GDM1 (cell line): ENCODE measurements around the gene TMX1.

Experiments used
- DNase-seq: peaks from one replicate; lab custom pipeline; 2025; lab: John Stamatoyannopoulos, UW

TMX1 gene

DNA sequence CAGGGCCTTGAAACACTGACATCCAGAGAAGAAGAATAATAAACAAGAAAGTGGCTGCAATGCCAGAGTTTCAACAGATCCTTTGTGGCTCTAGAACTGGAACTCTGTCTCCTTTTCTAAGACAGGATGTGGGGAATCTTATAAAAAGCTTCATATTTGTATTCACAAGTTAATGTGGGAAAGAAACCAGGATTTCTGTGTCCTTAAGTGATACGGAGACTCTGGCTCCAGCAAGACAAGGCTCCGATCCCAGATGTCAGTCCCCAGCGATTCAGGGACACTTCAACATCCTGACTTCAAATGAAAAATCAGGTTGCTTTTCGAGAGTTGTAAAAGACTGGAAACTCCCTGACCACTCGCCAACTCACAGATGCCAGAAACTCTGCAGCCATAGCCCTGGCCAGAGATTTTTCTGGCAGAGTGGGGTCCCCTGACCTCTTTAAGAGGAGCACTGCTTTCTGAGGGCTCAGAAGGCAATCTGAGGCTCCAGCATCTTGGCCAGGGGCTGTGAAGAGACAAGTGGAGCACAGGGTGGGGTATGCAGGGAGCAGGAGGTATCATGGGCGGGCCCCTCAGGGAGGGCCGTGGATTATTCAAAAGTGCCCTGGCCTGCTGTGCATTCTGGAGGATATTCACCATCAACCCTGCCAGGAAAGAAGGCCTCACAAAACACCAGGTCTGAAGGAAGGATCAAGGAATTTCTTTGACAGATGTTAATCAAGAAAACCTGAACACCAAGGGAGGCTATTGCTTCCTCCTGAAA, 53.3 kb downstream of the TMX1 start:
- no peak for DNase-seq

DNA sequence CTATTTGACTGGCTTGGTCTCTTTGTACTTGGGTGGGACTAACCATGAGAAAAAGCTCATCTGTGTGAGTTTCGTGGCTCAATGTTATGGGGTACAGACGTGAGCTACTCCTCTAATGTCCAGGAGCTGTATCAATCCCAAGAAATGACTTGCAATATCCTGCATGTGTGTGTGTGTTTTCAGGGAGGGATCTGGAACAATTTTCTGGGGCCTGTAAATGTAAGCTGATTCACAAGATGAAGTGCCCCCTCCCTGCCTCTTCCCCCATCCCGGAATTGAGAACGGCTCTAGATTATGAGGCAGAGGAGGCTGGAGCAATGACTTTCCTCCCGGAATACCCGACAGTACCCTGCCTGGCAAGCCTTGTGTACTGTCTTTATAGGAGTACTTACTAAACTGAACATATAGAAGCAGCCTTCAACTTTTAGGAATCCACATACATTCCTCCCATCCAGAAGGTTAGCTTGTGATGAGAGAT, 53.9 kb downstream of the TMX1 start:
- DNase-seq = no peak

DNA sequence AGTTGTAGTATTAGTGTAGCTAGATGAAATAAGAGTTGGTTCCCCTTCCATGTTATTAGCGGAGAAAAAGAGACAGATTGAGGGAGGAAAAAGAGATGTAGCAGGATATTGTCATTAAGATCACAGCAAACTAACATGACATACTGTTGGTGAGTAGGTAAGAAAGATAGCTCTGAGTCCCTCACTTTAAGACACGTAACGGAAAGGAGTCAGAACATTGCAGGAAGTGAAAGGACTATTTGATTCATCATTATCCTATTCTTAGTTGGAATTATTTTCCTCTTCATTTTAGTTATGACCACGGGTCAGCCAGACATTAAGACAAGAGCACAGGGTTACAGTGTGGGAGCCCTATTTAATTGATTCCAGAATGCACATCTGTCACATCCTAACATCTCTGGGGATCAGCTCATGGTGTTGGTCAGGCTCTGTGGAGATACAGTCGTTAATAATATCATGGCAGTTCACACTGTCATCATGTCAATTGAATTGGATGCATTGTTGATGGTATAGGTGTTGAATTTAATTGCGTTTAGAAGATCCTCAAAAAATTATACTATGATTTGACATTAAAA, 55.0 kb downstream of the TMX1 start:
- no peak for DNase-seq

DNA sequence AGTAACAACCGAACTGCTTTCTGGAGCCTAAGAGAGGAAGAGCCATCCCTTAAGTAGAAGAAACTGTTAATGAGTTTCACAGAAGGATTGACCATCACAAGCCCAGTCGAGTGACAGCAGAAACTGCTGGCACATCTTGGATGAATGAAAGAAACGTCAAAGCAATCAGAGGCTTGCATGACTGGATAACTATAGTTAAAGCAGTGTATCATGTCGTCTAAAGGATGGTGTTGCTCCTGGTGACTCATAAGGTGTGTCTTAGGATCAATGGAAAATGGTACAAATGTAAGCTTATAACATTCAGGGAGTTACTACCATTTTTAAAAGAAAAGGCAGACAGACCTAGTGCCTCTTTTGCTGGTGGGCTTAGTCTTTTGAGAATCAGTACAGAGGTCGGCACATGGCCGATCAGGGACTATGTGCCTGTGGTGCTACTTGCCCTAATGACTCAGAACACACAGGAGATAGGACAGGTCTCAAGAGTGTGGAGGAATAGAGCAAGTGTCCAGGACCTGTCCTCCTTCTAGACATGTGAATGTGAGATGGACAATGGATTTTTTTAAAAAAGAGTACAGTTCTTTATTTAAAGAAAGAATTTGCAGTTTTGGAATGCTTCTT, 55.7 kb downstream of the TMX1 start:
- no peak for DNase-seq

DNA sequence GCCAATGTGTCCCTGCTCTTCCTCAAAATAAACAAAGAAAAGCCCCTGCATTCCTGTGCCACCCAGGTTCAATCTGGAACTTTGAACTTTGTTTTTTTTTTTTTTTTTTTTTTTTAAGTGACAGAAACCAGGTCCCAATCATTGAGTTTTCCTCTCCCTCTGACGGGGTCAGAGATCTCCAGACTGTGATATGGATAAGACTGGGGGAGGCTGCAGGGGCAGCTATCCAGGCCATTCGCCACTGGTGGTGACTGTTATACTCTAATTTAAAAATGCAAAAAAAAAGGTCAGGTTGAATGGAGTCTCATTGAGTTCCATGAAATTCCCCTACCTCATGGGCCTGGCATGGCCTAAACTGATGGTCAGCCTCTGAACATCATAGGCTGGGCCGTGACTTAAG, 57.0 kb downstream of the TMX1 start:
- DNase-seq = no peak

DNA sequence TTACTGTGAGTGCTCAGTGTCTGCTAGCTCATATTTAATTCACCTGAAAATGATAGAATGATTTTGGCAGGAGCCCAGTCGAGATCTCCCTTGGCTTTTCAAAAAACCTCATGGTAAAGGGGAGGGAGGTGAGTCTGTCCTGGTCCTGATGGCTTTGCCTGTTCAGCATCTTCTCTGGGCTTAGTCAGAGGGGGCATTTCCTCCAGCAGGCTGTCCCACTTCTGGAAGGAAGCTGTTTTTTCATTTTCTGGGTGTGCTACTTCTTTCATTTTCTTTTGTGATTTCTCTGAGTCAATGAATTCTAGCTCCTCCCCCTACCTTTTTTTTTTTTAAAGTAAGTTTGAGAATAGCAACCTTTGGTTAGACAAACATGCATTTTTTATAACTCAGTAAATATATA, 58.8 kb downstream of the TMX1 start:
- DNase-seq = no peak

DNA sequence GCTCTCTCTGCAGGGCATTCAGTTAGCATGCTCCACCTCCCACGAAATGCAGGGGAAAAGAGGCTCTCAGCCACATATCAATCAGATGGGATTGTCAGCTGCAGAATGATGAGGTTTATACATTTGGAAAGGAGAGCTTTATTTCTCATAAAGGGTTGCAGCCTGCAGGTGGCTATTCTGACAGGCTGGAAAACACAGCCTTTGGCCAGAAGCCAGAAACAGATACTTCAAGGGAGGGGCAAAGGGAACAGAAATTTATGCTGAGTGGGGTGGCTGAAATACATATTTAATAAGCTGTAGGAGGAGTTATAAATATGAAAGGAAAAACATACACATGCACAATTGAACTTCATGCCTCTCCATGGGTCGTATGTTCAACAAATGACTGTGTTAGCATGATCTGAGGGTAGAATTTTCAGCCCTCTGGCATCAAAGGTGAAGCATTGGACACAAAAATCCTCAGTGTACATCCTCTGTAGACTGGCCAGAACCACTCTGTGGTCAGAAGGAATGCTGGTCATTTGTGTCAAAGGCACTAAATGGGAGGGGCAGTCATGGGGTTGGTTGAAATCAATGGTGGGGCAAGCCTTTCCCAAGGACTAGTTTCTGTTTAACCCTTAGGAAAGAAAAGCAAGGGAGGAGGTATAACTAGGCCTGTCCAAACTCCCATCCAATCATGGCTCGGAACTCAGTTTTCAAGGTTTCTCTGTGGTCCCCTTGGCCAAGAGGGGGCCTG, 62.4 kb downstream of the TMX1 start:
- DNase-seq = no peak

DNA sequence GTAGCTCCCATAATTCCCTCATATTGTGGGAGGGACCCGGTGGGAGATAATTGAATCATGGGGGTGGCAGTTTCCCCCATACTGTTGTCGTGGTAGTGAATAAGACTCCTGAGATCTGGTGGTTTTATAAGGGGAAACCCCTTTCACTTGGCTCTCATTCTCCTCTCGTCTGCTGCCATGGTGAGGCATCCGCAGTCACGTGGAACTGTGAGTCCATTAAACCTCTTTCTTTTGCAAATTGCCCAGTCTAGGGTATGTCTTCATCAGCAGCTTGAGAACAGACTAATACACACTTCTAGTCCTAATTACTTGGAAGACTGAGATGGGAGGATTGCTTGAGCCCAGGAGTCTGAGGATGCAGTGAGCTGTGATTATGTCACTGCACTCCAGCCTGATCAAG, 64.4 kb downstream of the TMX1 start:
- DNase-seq = no peak

DNA sequence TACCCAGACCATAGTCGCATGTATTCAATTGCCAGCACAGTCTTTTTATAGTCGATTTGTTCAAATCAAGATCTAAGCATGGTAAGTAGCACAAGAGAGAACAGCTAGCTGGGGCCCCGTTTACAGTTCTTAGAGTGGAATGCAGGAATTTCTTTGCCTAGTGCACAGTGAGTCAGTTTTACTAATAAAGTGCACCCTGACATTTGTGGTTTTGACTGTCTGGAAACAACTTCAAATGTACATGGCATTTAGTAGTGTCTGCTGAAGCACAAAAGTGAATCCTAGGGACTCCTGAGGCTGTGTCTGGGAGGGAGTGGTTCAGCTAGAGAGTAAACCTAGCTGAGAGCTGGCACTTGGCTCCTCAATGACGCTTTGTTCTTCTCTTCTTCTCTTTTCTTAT, 64.9 kb downstream of the TMX1 start:
- no peak for DNase-seq

DNA sequence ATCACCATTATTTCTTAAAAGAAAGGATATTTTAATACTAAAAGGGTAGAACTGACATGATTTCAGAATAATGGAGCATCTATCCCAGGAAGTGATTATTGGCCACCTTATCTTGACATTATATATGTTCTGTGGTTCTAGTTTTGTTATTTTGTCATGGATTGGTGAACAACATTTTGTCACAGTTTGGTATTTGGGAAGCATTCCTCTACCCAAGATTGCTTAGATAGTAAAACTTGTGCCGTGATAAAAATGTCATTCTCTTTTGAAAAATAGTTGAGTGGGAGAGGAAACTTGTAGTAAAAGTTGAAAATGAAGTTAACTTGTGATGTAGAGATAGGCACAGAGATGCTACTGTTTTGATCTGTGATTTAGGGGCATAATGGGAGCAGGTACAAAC, 65.7 kb downstream of the TMX1 start:
- no peak for DNase-seq
